Measurements from ENCODE around the gene PDS5B.
"Not testable (repeated sequence)": the region's sequence is repeated elsewhere in the genome, so short reads cannot be mapped to it uniquely, and the experiment has no call there.

GRCh38 chr13:32716201-32716600 is 129.9 kb downstream of the PDS5B start:
- TF ChIP-seq, protein P1, sequence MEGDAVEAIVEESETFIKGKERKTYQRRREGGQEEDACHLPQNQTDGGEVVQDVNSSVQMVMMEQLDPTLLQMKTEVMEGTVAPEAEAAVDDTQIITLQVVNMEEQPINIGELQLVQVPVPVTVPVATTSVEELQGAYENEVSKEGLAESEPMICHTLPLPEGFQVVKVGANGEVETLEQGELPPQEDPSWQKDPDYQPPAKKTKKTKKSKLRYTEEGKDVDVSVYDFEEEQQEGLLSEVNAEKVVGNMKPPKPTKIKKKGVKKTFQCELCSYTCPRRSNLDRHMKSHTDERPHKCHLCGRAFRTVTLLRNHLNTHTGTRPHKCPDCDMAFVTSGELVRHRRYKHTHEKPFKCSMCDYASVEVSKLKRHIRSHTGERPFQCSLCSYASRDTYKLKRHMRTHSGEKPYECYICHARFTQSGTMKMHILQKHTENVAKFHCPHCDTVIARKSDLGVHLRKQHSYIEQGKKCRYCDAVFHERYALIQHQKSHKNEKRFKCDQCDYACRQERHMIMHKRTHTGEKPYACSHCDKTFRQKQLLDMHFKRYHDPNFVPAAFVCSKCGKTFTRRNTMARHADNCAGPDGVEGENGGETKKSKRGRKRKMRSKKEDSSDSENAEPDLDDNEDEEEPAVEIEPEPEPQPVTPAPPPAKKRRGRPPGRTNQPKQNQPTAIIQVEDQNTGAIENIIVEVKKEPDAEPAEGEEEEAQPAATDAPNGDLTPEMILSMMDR (IDR thresholded peaks at IDR 0.05): not testable (repeated sequence)
- not testable (repeated sequence) for TF ChIP-seq POLR2A (IDR thresholded peaks at IDR 0.05)
